Osteocyte (in vitro differentiated cells): ENCODE results near the gene CHKB. TPM values are rescaled to one million over a fixed set of nuclear protein-coding genes. Genes with fewer than 3 reads are reported as not detected.
A peak's percentile ranks its signal among the peaks of the same experiment; 100 is the strongest.

Experiments used
- DNase-seq: peaks from one replicate; pipeline ENCODE4 v3.0.0; 2021; ENCODE audit warnings: mixed read lengths; ENCODE audit not compliant: unreplicated experiment; ENCODE audit errors: extremely low spot score
- H3K27ac Mint-ChIP-seq: one replicate; pipeline ENCODE4 v1.8.0; 2021; ENCODE audit warnings: mild to moderate bottlenecking, mixed read lengths; ENCODE audit not compliant: unreplicated experiment
- H3K27me3 Mint-ChIP-seq: one replicate; pipeline ENCODE4 v1.8.0; 2021; ENCODE audit warnings: mixed read lengths; ENCODE audit not compliant: unreplicated experiment
- H3K36me3 Mint-ChIP-seq: one replicate; pipeline ENCODE4 v1.8.0; 2021; ENCODE audit warnings: mixed read lengths; ENCODE audit not compliant: unreplicated experiment
- H3K4me1 Mint-ChIP-seq: one replicate; pipeline ENCODE4 v1.8.0; 2021; ENCODE audit warnings: mixed read lengths; ENCODE audit not compliant: unreplicated experiment
- H3K4me3 Mint-ChIP-seq: one replicate; pipeline ENCODE4 v1.8.0; 2021; ENCODE audit warnings: mild to moderate bottlenecking, moderate library complexity, mixed read lengths; ENCODE audit not compliant: unreplicated experiment
- H3K9me3 Mint-ChIP-seq: one replicate; pipeline ENCODE4 v1.8.0; 2021; ENCODE audit warnings: mixed read lengths; ENCODE audit not compliant: unreplicated experiment
- CTCF ChIP-seq: fragments of 200-600 bp; sonication (generic); IDR thresholded peaks from 2 replicates; pipeline ENCODE4 v1.5.0; 2021; ENCODE audit warnings: antibody characterized with exemption, mild to moderate bottlenecking, moderate library complexity
- total RNA-seq: library from RNA; stranded (reverse); gene quantifications from 2 replicates; pipeline ENCODE4 v1.2.1, GENCODE V29; 2021

CHKB gene
- total RNA-seq, 1 donor from 2014 or later: 79.9 TPM

- no peak for TF ChIP-seq CTCF
- H3K4me1 Mint-ChIP-seq: peaks cover 7% of the 10 kb centered on the region
- peaks cover 4% of the 10 kb centered on the region for H3K27me3 Mint-ChIP-seq
- H3K36me3 Mint-ChIP-seq: no peaks in the 10 kb centered on the region
- no peak overlapping the region for H3K4me3 Mint-ChIP-seq
- H3K9me3 Mint-ChIP-seq: no peaks in the 10 kb centered on the region
- no peak overlapping the region for H3K27ac Mint-ChIP-seq
- DNase-seq: peak; percentile 83
Measured at GRCh38 chr22:50605002-50605612, 22.5 kb upstream of the CHKB start.

GRCh38 chr22:50604256-50605001, 21.8 kb upstream of the CHKB start:
- Mint-ChIP-seq H3K27ac (no peak overlapping the region), H3K27me3 (peaks cover 8% of the 10 kb centered on the region), H3K4me3 (no peak overlapping the region), H3K36me3 (no peaks in the 10 kb centered on the region), H3K4me1 (peaks cover 11% of the 10 kb centered on the region), H3K9me3 (no peaks in the 10 kb centered on the region)
- no peak for DNase-seq
- no peak for TF ChIP-seq CTCF

- Mint-ChIP-seq H3K9me3 (no peaks in the 10 kb centered on the region), H3K4me1 (peaks cover 11% of the 10 kb centered on the region), H3K4me3 (no peak overlapping the region), H3K27ac (no peak overlapping the region), H3K36me3 (no peaks in the 10 kb centered on the region), H3K27me3 (peaks cover 8% of the 10 kb centered on the region)
- TF ChIP-seq CTCF: no peak
- DNase-seq: no peak
Measured at GRCh38 chr22:50603511-50604255, 21.0 kb upstream of the CHKB start.

- DNase-seq: no peak
- Mint-ChIP-seq H3K4me1 (peaks cover 11% of the 10 kb centered on the region), H3K4me3 (peak overlapping the region; percentile 69), H3K27me3 (peaks cover 8% of the 10 kb centered on the region), H3K9me3 (no peaks in the 10 kb centered on the region), H3K36me3 (no peaks in the 10 kb centered on the region), H3K27ac (no peak overlapping the region)
- no peak for TF ChIP-seq CTCF
Measured at GRCh38 chr22:50602338-50602700, 19.7 kb upstream of the CHKB start.
